DMS53 treated with DMSO at 0.1 percent for 48 hours (cell line): Measurements from ENCODE around the gene NKX6-2.
A peak's percentile ranks its signal among the peaks of the same experiment; 100 is the strongest.

ENCODE experiments used
- DNase-seq: peaks from one replicate; lab custom pipeline; 2025; ENCODE audit not compliant: unreplicated experiment; lab: John Stamatoyannopoulos, UW

NKX6-2 gene

DNA sequence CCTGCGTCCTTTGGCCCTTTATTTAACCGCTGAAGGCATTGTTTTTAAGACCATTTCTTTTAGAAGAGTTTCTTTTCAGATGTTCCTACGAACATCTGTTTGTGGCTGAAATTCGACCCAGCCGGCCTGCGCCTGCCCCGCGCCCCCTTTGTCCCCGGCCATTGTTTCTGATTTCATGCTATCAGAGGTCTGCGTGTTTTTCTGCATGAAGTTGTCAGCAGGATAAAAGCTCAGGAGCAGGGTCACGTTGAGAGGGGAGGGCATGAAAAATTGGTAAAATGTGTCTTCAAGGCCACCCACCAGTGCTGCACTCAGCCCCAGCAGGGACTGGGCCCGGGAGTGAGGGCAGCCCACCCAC is 43.1 kb downstream of the NKX6-2 start:
- no peak for DNase-seq

DNA sequence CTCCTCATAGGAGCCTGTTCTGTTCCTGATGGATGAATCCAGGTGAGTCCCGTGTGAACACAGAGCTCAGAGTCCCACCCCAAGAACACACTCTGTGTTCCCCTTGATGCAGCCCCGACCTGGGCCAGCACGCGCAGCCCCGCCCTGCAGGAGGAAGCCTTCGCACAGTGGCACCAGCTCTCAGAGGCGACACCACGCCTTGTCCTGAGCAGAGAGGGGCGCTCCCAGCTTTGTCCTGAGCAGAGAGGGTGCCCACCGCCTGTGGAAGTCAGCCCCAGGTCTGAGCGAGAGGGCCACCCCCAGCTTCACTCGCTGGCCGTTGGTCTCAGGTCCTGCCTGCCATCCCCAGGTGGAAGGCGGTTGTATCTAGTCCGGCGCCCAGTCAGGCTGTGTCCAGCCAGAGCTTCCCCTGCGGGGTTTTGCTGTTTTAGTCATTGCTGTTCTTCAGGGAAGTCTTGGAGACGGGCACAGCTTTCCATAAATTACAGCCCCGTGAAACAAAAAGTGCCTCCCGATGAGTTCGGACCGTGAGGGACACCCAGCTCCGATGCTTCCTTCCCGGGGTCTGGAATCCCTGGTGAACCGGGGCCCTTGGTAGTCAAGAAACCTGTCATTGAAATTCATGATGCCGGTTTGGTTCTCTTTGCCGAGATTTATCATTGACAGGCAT is 43.6 kb downstream of the NKX6-2 start:
- no peak for DNase-seq

DNA sequence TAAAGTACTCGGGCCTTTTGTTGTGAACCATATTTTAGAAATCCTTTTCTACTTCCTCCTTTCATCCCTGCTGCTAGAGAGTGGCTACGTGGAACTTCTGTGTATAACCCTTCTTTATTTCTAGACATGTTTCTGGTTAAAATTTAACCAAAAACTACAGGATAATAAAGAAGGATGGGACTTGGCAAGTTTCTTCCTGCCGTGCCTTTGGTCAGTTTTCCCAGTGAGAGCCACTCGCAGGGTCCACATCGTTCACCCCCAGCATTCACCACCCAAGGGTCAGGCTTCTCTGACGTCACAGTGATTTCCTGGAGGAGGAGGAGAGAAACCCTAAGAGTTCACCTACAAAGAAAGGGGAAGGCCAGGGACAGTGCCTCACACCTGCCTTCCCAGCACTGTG is 45.4 kb downstream of the NKX6-2 start:
- DNase-seq, result peak; percentile 15

DNA sequence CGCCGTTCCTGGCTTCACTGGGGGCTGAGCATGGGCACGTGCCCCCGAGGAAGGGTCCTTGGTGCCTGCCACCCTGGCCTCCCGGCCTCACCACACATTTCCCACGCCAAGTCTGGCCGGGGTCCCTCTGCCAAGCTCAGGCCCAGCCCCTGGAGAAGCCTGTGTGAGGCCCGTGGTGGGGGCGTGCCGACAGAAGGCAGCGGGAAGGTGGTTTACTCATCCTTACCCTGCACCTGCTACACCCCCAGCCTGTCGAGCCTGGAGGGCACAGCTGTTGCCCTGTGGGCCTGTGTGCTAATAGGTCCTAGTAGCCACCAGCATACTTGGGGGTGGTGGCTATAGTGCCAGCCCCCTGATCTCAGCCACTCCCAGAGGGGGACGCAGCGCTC is 46.7 kb downstream of the NKX6-2 start:
- DNase-seq, result no peak

DNA sequence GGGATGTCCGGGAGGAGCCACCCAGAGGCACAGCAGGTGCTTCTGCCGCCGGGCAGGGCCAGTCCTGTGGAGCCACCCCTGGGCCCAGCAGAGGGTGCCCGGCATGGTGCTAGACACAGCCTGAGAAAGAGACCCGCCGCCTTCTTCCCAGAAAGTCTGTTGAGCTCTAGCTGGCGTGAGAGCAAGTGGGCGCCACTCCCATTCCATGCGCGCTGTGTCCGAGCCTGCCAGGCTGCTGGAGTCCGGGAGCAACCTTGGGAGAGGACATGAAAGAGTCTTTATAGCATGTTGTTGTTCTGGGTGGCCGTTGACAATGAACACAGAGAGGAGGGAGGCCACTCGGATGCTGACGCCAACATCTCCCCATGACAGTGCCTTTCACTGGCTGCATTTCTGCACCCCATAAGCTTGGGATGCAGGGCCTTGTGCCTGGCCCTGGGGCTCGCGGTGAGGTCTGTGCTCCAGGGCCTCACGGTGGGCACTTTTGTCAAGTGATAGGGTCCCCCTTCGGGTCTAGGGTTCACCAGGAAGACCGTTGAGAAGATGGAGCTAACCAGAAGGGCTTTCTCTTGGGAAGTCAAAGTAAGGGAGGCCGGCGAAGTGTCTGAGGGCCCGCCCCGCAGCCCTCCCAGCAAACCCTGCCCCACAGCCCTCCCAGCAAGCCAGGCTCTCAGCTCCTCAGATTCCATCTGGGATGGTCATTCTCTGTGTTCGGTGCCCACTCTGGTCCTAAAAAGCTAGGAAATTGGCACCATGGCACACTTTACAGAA is 47.3 kb downstream of the NKX6-2 start:
- DNase-seq, result no peak

DNA sequence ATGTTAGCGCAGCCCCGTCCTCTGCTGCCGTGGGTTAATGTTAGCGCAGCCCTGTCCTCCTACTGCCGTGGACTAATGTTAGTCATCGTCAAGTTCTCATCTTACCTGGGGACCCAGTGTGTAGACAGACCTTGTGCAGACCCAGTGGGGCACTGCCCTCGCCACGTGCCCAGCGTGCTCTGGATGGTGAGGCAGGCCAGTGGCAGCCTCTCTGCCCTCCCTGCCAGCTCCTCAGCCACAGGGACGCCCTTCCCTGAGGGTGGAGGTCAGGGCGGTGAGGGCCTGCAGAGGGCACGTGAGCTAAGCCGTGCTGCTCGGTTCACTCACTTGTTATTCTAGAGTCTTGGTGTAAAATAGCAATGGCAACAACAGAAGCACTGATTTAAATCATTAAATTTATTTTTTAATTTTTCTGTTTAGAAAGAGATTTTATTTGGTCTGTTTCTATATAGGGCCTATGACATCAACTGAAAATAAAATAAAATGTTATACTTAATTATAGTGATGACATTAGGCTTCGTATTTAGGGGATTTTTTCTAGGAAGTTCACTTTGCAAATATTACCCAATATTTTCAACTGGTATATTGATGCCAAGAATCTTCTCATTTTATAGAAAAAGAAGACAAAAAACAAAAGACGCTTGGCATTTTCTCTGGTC is 48.4 kb downstream of the NKX6-2 start:
- DNase-seq, result no peak

DNA sequence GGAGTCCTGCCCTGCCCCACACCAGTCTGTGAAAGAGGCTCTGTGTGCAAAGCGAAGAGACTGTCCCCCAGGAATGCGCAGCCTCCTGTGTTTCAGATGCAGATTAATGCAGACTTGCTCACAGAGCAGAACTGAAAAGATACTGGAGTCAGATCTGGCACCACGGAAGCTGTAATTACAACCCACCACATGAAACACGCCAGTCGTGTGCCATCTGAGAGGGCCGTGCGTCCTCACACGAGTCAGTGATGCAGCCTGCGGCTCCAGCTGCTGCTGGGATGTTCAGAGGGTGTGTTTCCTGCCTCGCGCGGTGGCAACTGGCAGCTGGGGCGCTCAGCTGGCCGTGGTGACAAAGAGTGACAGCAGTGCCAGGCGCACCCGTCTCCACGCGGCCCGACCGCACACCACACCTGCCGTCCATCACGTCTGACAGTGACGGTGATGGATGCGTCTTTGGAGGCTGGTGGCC is 50.0 kb downstream of the NKX6-2 start:
- DNase-seq, result no peak

DNA sequence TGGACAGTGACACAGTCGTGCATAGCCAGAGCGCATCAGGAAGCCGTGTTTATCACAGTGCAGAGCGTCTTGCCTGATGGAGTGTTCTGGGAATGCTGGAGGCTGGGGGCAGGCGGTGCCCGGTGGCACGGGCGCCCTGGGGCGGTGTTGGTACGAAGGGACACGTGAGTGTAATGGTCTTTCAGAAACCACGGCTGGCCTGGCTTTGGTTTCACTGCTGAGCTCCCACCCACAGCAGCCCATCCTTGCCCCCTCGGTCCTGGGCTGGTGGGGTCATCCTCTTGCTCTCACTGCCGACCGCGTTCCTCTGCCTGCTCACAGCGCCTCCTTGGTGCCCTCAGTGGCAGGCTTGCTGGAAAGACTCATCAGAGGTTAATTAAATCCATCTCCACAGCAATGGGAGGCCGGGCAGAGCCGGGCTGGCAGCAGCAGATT is 50.6 kb downstream of the NKX6-2 start:
- no peak for DNase-seq

DNA sequence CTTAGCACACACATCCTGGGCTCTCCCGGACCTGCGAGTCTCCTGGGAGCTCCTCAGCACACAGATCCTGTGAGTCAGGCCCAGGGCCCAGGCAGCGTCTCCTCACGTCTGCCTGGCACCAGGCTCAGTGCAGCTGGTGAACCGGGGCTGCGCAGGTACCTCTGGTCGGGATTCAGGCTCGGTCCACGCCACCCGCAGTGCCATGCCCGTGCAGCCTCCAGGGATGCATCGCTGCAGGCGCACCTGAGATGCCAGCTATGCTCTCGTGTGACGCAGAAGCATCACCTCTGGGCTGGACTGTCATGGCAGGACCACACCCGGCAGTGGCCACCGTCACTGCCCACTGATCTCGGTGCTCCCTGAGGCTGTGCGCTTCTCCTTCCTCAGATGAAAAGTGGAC is 52.0 kb downstream of the NKX6-2 start:
- DNase-seq, result no peak
